T-helper 9 cell (primary cell): Measurements from ENCODE around the gene IGFLR1.

ENCODE experiments used
- DNase-seq: peaks from one replicate; pipeline ENCODE4 v3.0.0-alpha.2; 2020

Gene IGFLR1

GRCh38 chr19:35755550-35756376, 13.5 kb upstream of the IGFLR1 start:
- DNase-seq = peak; percentile 38

GRCh38 chr19:35755131-35755549, 12.9 kb upstream of the IGFLR1 start:
- no peak for DNase-seq

GRCh38 chr19:35754370-35755130, 12.3 kb upstream of the IGFLR1 start:
- DNase-seq = no peak

GRCh38 chr19:35753634-35754369, 11.6 kb upstream of the IGFLR1 start:
- no peak for DNase-seq

- DNase-seq = no peak
Measured at GRCh38 chr19:35752746-35753350, 10.6 kb upstream of the IGFLR1 start.

GRCh38 chr19:35751839-35752745, 9.8 kb upstream of the IGFLR1 start:
- DNase-seq = no peak

GRCh38 chr19:35750167-35750566, 7.9 kb upstream of the IGFLR1 start:
- DNase-seq = no peak

- DNase-seq = peak; percentile 95
Measured at GRCh38 chr19:35748106-35749020, 6.1 kb upstream of the IGFLR1 start, which contains the start of gene LIN37. Gene LIN37, plus strand, starts transcription at chr19:35748576. Its CDS starts 149 bp downstream, at chr19:35748725.

- no peak for DNase-seq
Measured at GRCh38 chr19:35746531-35746930, 4.3 kb upstream of the IGFLR1 start.

- no peak for DNase-seq
Measured at GRCh38 chr19:35746087-35746462, 3.8 kb upstream of the IGFLR1 start.

GRCh38 chr19:35745328-35746086, 3.3 kb upstream of the IGFLR1 start, which contains the start of the genes PSENEN and U2AF1L4:
Gene PSENEN, plus strand, starts transcription at chr19:35745651. Its CDS starts 280 bp downstream, at chr19:35745931.
Gene U2AF1L4, minus strand, starts transcription at chr19:35745418. Its CDS starts 27 bp downstream, at chr19:35745391.
- peak; percentile 87 for DNase-seq

- DNase-seq = peak; percentile 86
Measured at GRCh38 chr19:35744430-35745327, 2.4 kb upstream of the IGFLR1 start.

- DNase-seq = no peak
Measured at GRCh38 chr19:35743640-35744429, 1.6 kb upstream of the IGFLR1 start.

GRCh38 chr19:35741203-35741515, 1.1 kb downstream of the IGFLR1 start:
- DNase-seq = no peak

- DNase-seq = peak; percentile 94
Measured at GRCh38 chr19:35740423-35741202, 1.6 kb downstream of the IGFLR1 start.

GRCh38 chr19:35740108-35740422, 2.2 kb downstream of the IGFLR1 start:
- DNase-seq = no peak
